Thyroid gland (tissue), 4 donors: ENCODE results near the gene TMEM233.

Experiments
- CTCF ChIP-seq, 6 experiments: fragments of 200-600 bp in 3 of 6; fragments of 450-650 bp in 3 of 6; sonication (generic) in 3 of 6; IDR thresholded peaks; one replicate each; pipeline ENCODE4 v1.5.1; 2016 to 2019; ENCODE audit warnings: antibody characterized with exemption in 6 of 6, mild to moderate bottlenecking in 2 of 6, inconsistent platforms in 1 of 6, moderate library complexity in 1 of 6
- POLR2A ChIP-seq, 2 donors: fragments of 450-650 bp; IDR thresholded peaks; one replicate each; pipeline ENCODE4 v1.6.1; 2017; ENCODE audit warnings: antibody characterized with exemption in 2 of 2, mild to moderate bottlenecking in 2 of 2, moderate library complexity in 1 of 2

DNA sequence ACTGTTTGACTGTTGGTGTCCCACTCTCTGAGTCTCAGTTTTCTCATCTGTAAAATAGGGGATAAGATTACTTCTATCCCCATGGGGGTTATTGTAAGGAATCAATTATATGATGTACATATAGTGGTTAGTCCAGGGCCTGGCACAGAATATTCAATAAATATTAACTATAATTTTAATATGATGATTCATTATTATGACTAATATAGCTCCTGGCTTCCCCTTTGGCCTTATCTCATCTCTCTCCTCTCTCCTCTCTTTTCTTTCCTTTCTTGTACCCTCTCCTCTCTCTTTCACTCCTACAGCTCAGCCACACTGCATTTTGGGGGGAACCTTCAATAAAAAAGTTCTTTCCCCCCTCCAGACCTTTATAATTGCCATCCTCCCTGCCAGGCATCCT is 21.1 kb downstream of the TMEM233 start:
- TF ChIP-seq CTCF (IDR thresholded peaks at IDR 0.05) = no peak
- TF ChIP-seq POLR2A (IDR thresholded peaks at IDR 0.05) = no peak
